GM23248 (cell line): ENCODE data around the gene PPP4R2.

Source experiments
- EZH2 ChIP-seq: fragments of 200-600 bp; sonication (generic); IDR thresholded peaks from 2 replicates; pipeline ENCODE4 v1.6.1; 2018; ENCODE audit warnings: antibody characterized with exemption, mild to moderate bottlenecking; ENCODE audit not compliant: insufficient read depth, poor library complexity, severe bottlenecking
- EZH2phosphoT487 ChIP-seq: fragments of 200-600 bp; sonication (generic); IDR thresholded peaks from 2 replicates; pipeline ENCODE4 v1.6.1; 2018; ENCODE audit warnings: antibody characterized with exemption, moderate library complexity, mild to moderate bottlenecking, low read depth; ENCODE audit not compliant: insufficient read depth

DNA sequence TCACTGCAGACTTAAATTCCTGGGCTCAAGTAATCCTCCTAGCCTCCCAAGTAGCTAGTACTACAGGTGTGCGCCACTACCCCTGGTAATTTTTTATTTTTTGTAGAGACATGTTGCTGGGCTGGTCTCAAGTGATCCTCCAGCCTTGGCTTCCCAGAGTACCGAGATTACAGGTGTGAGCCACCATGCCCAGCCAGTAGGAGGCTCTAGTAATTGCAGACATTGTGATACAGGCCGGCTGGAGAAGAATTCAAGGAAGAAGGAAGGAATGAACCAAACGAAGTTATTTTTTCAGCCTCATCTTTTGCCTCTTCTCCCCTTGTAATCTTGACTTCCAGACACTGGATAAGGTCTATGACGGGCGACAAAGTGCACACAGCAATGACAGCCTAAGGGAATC, 3.2 kb upstream of the PPP4R2 start:
- TF ChIP-seq EZH2 (no peak), EZH2phosphoT487 (no peak)
